Brain pericyte (primary cell): Measurements from ENCODE around the gene PCSK1.
"Not testable (repeated sequence)": the region's sequence is repeated elsewhere in the genome, so short reads cannot be mapped to it uniquely, and the experiment has no call there.

Experiments used
- DNase-seq: peaks from one replicate; pipeline ENCODE4 v3.0.0-alpha.2; 2012; ENCODE audit warnings: low read depth, low spot score

The PCSK1 gene

GRCh38 chr5:96372726-96373380 is 60.2 kb downstream of the PCSK1 start:
- no peak for DNase-seq

GRCh38 chr5:96370976-96371375 is 62.1 kb downstream of the PCSK1 start:
- DNase-seq: no peak

- DNase-seq: not testable (repeated sequence)
These were observed 65.7 kb downstream of the PCSK1 start for GRCh38 chr5:96367337-96367736.

- no peak for DNase-seq
These were observed 78.8 kb downstream of the PCSK1 start for GRCh38 chr5:96354237-96354636.

- DNase-seq: no peak
These were observed 79.8 kb downstream of the PCSK1 start for GRCh38 chr5:96353220-96353619.

DNA sequence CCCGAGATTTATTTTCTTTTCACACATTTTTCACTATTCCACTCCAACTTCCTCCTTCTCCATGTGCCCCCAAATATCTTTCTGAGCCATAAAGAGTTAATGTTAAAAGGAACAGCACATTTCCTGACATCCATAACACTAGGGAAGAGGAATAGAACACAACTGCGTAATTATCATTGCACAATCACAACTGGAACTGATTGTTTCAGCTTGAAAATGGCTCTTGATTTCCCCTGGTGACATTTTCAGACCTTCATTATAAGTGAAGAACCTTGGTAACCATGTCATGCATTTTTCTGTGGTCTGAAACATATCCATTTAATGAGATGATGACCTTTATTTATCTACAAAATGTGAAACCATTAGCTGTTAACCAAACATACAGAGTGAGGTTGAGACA is 82.4 kb downstream of the PCSK1 start:
- no peak for DNase-seq

GRCh38 chr5:96348536-96348935 is 84.5 kb downstream of the PCSK1 start:
- no peak for DNase-seq

DNA sequence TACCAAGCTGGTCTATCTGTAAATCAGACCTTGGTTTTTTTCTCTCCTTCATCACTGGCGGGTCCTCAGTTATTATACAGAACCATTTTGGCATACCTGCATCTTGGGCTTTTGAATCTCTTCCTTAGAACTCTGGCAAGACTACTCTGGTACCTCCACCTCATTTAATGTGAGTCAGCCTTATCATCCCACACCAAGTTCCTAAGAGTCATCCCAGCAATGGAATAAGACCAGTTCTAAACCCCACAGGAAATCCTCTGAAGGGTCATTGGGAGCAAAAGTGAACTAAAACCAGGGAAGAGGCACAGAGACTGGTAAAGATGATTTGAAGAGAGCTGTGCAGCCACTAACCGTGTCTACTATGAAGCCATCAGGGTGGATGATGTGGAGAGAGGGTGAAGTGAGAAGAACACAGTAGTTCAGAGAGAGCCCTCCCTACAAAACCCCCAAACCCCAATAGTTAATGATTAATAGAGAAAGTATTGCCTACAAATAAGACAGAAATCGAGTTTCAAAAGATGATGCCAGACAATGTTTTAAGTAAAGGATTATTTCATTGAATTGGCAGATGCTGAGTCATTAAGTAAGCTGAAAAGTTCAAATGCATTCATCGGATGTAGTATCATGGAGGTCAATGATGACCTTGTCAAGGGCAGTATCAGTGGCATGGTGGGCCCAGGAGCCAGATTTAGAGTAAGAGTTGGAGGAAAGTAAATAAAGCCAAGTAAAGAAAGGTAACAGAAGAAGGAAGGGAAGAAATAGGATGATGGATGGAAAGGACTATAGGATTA is 85.4 kb downstream of the PCSK1 start:
- no peak for DNase-seq

GRCh38 chr5:96344678-96345577 is 88.1 kb downstream of the PCSK1 start:
- DNase-seq: no peak

GRCh38 chr5:96343094-96343493 is 90.0 kb downstream of the PCSK1 start:
- DNase-seq: no peak

DNA sequence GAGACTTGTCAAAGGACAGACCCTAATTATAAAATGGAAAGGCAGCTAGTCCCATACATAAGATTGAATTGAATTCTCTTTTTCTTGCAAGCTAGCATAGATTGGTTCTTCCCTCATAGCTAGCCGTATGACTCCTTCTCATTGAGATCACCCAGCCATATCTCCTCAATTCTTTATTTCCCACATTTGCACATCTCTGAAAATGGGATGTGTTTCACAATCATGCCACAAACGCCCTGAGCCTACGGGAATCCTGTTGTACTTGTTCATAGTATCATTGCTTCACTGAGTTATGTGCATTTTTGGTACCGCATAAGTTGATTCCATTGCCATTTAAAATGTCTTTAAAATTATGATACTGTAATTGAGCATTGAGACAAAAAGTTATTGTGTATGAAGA is 90.5 kb downstream of the PCSK1 start:
- DNase-seq: no peak
